NCI-H2107 treated with DMSO at 0.1 percent for 48 hours (cell line): Measurements from ENCODE around the gene VENTX.

Experiments
- DNase-seq: peaks from one replicate; lab custom pipeline; 2025; ENCODE audit not compliant: unreplicated experiment; lab: John Stamatoyannopoulos, UW

The VENTX gene

DNA sequence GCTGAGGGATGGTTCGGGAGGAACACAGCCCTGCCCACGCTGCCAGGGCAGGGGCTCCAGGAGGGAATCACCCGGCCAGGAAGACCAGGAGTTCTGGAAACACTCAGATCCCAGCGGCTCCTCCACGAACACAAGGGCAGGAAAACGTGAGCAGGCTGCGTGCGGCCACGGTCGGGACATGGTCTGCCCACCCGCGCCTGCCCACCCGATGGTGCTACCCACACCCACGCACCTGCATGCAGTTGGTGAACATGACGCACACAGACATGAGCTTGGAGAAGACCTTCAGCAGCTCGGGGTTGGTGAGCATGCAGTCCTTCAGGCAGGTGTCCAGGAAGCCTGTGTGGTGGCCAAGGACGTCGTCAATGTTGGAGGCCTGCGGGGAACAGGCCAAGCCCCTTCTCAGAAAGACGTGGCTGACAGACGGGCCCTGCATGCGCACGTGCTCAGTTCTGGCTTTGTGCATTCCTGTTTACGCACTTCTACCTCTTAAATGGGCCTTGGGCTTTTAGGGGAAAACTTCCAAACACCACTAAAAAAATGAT, 45.3 kb downstream of the VENTX start:
- no peak for DNase-seq

DNA sequence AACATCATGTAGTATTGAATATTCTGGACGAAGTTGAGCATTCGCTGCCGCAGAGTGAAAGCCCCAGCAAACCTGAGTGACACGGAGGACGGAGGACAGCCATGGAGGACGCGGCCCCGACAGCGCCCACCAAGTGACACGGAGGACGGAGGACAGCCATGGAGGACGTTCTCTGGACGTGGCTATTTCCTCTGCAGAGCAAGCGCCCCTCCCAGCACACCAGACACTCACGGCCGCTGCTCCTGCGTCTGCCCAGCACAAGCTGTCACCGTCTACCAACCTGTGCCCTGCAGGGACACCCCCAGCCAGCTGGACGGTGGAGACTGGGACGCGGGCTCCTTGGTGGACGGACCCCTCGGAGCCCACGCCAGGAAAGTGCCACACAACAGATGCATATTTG, 46.3 kb downstream of the VENTX start:
- no peak for DNase-seq

DNA sequence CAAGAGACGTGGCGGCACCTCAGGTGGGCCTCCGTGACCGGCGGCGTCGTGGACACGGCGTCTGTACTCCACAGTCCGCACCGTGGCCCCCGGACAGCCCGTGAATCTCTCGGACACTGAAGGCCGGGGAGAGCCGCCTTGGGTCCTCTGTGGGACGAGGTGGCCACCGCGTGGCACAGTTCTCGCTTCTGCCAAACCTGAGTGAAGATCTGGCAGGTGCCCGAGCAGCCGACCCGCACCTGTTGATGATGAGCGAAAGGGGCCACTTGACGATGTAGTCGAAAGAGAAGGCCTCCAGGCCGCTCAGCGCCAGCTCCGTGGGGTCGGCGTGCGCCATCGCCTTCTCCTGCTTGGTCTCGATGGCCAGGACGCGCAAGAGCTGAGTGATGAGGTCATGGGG, 47.6 kb downstream of the VENTX start:
- DNase-seq: no peak

DNA sequence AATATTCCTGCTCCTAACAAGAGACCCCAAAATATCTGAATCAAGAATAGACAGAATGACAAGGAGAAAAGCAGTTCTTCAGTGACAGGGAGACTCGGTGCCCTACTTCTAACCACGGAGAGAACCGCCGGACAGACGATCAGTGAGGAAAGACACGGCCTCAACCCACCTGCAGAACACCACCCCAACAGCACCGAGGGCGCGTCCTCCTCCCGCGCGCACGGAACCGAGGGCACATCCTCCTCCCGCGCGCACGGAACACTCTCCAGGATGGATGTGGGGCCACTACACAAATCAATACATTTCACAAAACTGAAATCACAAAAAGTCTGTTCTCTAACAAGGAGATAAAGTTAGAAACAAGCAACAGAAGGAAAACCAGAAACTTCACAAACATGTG, 48.7 kb downstream of the VENTX start:
- no peak for DNase-seq

DNA sequence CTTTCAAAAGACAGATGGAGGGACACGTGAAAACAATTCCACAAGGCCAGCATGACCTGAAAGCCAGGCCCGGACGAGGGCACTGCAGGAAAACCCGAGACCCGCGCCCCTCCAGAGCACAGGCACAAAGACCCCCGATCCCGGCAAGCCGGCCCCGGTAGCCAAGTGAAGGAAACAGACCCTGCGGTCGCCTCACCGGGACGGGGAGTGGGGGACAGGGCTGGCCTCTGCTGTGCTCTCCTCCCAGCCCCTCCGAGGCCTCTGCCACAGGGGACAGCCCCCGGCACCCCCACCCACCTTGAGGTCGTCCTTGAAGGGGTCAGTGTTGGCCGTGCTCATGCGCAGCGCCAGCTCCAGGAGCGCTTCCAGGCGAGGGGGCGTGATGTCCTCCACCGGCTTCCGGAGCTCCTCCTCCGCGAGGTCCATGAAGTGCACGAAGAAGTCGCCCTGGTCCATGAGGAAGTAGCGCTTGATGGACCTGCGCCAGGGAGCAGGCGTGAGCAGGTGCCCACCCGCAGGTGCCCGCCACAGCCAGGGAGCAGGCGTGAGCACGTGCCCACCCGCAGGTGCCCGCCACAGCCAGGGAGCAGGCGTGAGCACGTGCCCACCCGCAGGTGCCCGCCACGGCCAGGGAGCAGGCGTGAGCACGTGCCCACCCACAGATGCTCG, 50.3 kb downstream of the VENTX start:
- DNase-seq: no peak

DNA sequence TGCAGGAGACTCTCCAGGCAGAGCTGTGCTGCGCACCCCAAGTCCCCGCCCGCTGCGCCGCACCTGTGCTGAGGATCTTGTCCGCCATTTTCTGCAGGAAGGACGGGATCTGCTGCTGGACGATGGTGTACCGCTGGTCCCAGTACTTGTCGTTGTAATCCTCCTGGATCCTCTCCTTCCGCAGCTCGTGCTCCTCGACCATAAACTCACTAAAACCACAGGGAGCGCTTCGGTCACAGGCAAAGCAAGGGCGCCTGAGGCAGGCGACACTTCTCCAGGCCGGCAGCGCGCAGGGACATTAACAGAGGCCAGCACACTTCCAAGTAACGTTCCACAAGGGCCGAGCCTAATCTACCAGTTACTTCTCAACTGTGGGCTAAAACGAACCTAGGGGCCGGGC, 52.1 kb downstream of the VENTX start:
- no peak for DNase-seq
